Lower leg skin (tissue), 4 donors: ENCODE measurements around the gene SH2B3. TPM values are rescaled to one million over a fixed set of nuclear protein-coding genes. Genes with fewer than 3 reads are reported as not detected.
A peak's percentile ranks its signal among the peaks of the same experiment; 100 is the strongest.

Source experiments
- DNase-seq, 2 donors: peaks; one replicate each; pipeline ENCODE4 v3.0.0-alpha.2; 2019; ENCODE audit warnings: low spot score in 2 of 2
- H3K4me3 ChIP-seq: fragments of 200-600 bp; sonication (generic); 2 replicates; pipeline ENCODE4 v1.5.1; 2017; ENCODE audit warnings: mild to moderate bottlenecking, low read depth; ENCODE audit not compliant: poor library complexity, severe bottlenecking
- POLR2A ChIP-seq, 2 donors: fragments of 450-650 bp; IDR thresholded peaks; one replicate each; pipeline ENCODE4 v1.6.1; 2016 to 2017; ENCODE audit warnings: antibody characterized with exemption in 2 of 2, mild to moderate bottlenecking in 1 of 2, moderate library complexity in 1 of 2
- WGBS, 2 donors: methylation state at CpG; one replicate each; pipeline ENCODE4 v1.1.5; 2018; 5-methylcytosine and 5-hydroxymethylcytosine counted together
- intact Hi-C: fragments of 100-400 bp; cut with DNase I; formaldehyde crosslinking; loops from one replicate; pipeline ENCODE4 v1.15.0; 2023; ENCODE audit warnings: low total_unique reads
- total RNA-seq, 4 donors: library from RNA; depleted of rRNA; stranded (reverse); fragments of >200 nt; gene quantifications; one replicate each; pipeline ENCODE4 v1.1.0, GENCODE V29; 2016
- TF ChIP-seq, protein P1 (sequence below), 3 donors: fragments of 450-650 bp; IDR thresholded peaks; one replicate each; pipeline ENCODE4 v1.5.1; 2016; ENCODE audit warnings: antibody characterized with exemption in 3 of 3, mild to moderate bottlenecking in 3 of 3, moderate library complexity in 2 of 3

Gene SH2B3
- total RNA-seq, 4 donors from 2014 or later = 6.5 to 16.1 (median 8.2) TPM

- DNase-seq = no peak
- TF ChIP-seq POLR2A (IDR thresholded peaks at IDR 0.05) = no peak
- intact Hi-C loops = no loop called here
- WGBS, 2 donors = 72 to 75% methylated on average over 7 to 15 of the region's 18 CpGs
- no peak overlapping the region for H3K4me3 ChIP-seq
Measured at GRCh38 chr12:111361717-111362576, 43.8 kb upstream of the SH2B3 start.

DNA sequence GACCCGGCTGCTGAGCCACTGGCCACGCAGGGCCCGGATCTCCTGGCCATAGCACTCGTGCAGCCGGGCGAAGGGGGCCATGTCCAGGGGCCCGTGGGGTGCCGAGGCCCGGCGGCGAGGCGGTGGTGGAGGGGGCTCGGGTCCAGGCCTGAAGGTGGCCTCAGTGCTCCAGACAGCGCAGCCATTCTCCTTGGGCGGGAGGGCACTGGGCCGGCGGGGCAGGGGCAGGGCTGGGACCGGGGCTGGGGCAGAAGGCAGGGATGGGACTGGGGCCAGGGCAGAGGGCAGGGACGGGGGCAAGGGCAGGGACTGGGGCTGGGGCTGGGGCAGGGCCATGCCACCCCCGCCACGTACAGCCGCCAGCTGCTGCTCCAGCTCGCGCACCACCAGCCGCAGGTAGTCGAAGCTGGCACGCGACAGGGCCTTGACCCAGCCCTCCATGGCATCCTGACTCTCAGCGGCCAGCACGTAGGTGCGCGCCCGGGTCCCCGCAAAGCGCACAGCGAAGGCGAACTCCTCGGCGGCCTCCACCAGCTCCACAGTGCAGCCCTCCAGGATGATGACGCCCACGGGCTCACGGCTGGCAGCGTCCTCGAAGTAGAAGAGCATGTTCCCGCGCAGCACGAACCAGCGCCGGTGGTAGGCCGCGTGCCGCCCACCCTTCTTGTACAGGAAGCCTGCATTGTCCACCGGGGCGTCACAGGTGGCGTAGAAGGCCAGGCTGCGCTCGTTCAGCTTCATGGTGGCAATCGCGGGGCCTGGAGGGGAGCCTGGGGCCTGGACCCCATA is 42.8 kb upstream of the SH2B3 start:
- WGBS, 2 donors = 94 to 96% methylated on average over 46 to 48 of the region's 59 CpGs
- no peak for DNase-seq
- intact Hi-C loops = no loop called here
- TF ChIP-seq, protein P1, sequence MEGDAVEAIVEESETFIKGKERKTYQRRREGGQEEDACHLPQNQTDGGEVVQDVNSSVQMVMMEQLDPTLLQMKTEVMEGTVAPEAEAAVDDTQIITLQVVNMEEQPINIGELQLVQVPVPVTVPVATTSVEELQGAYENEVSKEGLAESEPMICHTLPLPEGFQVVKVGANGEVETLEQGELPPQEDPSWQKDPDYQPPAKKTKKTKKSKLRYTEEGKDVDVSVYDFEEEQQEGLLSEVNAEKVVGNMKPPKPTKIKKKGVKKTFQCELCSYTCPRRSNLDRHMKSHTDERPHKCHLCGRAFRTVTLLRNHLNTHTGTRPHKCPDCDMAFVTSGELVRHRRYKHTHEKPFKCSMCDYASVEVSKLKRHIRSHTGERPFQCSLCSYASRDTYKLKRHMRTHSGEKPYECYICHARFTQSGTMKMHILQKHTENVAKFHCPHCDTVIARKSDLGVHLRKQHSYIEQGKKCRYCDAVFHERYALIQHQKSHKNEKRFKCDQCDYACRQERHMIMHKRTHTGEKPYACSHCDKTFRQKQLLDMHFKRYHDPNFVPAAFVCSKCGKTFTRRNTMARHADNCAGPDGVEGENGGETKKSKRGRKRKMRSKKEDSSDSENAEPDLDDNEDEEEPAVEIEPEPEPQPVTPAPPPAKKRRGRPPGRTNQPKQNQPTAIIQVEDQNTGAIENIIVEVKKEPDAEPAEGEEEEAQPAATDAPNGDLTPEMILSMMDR (IDR thresholded peaks at IDR 0.05) = no peak
- TF ChIP-seq POLR2A (IDR thresholded peaks at IDR 0.05) = no peak
- no peak overlapping the region for H3K4me3 ChIP-seq

GRCh38 chr12:111363578-111363977 is 42.1 kb upstream of the SH2B3 start:
- no peak for DNase-seq
- 88 to 92% methylated on average over 3 of the region's 3 CpGs for WGBS, 2 donors
- intact Hi-C loops = no loop called here
- TF ChIP-seq, protein P1 (IDR thresholded peaks at IDR 0.05) = no peak
- no peak for TF ChIP-seq POLR2A (IDR thresholded peaks at IDR 0.05)
- no peak overlapping the region for H3K4me3 ChIP-seq

DNA sequence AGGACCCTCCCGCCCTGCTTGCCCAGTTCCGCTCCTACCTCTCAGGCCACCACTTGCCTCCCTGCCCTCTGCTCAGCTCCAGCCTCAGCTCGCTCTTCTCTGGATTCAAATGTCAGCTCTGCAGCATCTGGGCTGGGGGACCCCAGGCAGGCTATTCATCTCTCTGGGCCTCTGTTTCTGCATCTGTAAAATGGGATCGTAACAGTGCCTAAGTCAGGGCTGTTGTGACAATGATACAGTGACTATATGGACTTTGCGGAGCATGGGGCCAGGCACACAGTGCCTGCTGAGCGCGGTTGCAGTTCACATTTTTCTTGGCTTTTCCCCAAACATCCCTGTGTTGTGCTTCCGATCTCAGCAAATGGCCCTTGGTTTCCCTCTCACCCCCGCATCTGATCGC is 39.6 kb upstream of the SH2B3 start:
- TF ChIP-seq, protein P1 (IDR thresholded peaks at IDR 0.05) = no peak
- TF ChIP-seq POLR2A (IDR thresholded peaks at IDR 0.05) = no peak
- DNase-seq = no peak
- 97 to 98% methylated on average over 10 of the region's 10 CpGs for WGBS, 2 donors
- H3K4me3 ChIP-seq = no peak overlapping the region
- intact Hi-C loops = no loop called here

DNA sequence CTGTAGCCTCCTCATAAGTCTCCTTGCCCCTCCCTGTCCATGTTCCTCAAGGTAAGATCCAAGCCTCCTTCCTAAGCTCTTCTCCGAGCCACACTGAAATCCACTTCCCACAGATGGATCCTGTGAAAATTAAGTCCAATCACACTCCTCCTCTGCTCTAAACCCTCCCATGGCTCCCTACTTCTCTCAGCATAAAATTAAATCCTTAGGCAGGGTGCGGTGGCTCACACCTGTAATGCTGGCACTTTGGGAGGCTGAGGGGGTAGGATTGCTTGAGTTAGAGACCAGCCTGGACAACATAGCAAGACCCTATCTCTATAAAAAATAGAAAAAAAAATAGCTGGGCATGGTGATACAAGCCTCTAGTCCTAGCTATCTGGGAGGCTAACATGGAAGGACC is 39.1 kb upstream of the SH2B3 start:
- intact Hi-C loops = no loop called here
- no peak for DNase-seq
- WGBS, 2 donors = 90 to 100% methylated on average over 2 of the region's 2 CpGs
- H3K4me3 ChIP-seq = no peak overlapping the region
- TF ChIP-seq POLR2A (IDR thresholded peaks at IDR 0.05) = no peak
- TF ChIP-seq, protein P1 (IDR thresholded peaks at IDR 0.05) = no peak

DNA sequence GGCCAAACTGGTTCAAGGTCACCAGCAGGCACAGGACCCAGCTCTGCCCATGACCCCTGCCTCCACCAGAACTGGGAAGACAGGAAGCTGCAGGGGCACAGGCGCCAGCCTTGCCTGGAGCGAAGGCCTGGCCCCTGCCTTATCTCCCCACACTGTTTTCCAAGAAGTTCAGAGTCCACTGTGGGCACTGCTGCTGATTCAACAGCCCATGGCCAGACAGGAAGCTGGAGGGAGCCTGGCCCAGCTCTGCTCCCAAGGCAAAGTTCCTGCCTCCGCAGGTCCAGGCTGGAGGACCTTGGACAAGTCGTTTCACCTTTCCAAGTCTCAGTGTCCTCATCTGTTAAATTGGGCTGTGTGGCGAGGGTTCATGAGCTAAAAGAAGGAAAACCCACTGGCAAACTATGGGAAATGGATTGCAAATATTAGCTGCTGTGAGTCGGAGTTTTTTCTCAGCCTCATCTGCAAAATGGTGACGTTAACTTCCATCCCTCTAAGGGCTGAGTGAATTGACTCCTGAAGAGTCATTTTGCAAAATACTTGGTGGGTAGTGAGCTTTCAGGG is 38.0 kb upstream of the SH2B3 start:
- intact Hi-C loops = no loop called here
- 35 to 46% methylated on average over 5 to 7 of the region's 7 CpGs for WGBS, 2 donors
- no peak overlapping the region for H3K4me3 ChIP-seq
- DNase-seq = no peak
- no peak for TF ChIP-seq POLR2A (IDR thresholded peaks at IDR 0.05)
- TF ChIP-seq, protein P1 (IDR thresholded peaks at IDR 0.05) = peak in 1 of 3 donors; percentile 68
